Activated naive CD4-positive, alpha-beta T cell treated with anti-CD3 and anti-CD28 coated beads, Interleukin-2, amount 50 U/mL, for 72 hours (primary cell): ENCODE measurements around the gene WDR86. TPM values are rescaled to one million over a fixed set of nuclear protein-coding genes. Genes with fewer than 3 reads are reported as not detected.

Experiments
- ATAC-seq, 2 donors: fragments of 150-1000 bp; cut with Tn5 transposase; 2 replicates each; pipeline ENCODE4 v1.10.0; 2021; ENCODE audit warnings: mild to moderate bottlenecking in 2 of 2, moderate library complexity in 2 of 2
- DNase-seq, 2 donors: peaks; one replicate each; pipeline ENCODE4 v3.0.0; 2021 to 2022; ENCODE audit warnings: low spot score in 2 of 2
- H3K27ac Mint-ChIP-seq, 2 donors: one replicate each; pipeline ENCODE4 v1.8.0; 2022; ENCODE audit warnings: mild to moderate bottlenecking in 2 of 2, mixed read lengths in 2 of 2
- H3K36me3 Mint-ChIP-seq, 2 donors: one replicate each; pipeline ENCODE4 v1.8.0; 2022; ENCODE audit warnings: mixed read lengths in 2 of 2
- H3K9me3 Mint-ChIP-seq, 2 donors: one replicate each; pipeline ENCODE4 v1.8.0; 2022; ENCODE audit warnings: mixed read lengths in 2 of 2
- total RNA-seq, 2 donors: library from RNA; stranded (reverse); gene quantifications; one replicate each; pipeline ENCODE4 v1.2.3, GENCODE V29; 2022

WDR86 gene
- total RNA-seq, 2 donors from 2014 or later: not detected

DNA sequence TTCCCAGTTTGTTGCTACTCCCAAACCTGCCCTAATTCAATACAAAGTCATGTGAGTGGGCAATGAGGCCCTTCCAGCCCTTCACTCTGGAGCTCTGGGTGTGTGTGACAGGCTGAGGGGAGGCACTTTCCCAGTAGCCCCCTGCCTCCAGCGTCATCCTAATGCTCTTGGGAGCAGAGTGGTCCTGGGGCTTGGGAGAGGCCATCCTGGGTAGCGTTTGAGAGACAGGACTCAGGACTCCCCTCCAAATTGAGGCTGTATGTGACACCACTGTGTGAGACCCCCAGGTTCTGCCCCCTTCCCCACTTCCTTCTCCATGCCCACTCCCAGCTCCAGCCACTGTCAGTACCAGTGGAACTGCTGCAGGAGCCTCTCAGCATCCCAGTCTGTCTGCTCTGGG lies 36.6 kb upstream of the WDR86 start:
- H3K9me3 Mint-ChIP-seq: no peaks in the 10 kb centered on the region
- no peak for ATAC-seq
- no peaks in the 10 kb centered on the region for H3K36me3 Mint-ChIP-seq
- DNase-seq: no peak
- H3K27ac Mint-ChIP-seq: no peak overlapping the region

- H3K9me3 Mint-ChIP-seq: no peaks in the 10 kb centered on the region
These were observed 34.8 kb upstream of the WDR86 start for GRCh38 chr7:151444632-151445031.

GRCh38 chr7:151442776-151443496 lies 33.1 kb upstream of the WDR86 start:
- Mint-ChIP-seq H3K36me3 (no peaks in the 10 kb centered on the region), H3K27ac (no peak overlapping the region)
- DNase-seq: no peak

More at GRCh38 chr7:151444632-151445031, 34.8 kb upstream of the WDR86 start:
- no peaks in the 10 kb centered on the region for H3K36me3 Mint-ChIP-seq
- ATAC-seq (peak in 1 of 2 donors; percentile 61), DNase-seq (no peak)
- no peak overlapping the region for H3K27ac Mint-ChIP-seq

GRCh38 chr7:151440799-151441445 lies 31.1 kb upstream of the WDR86 start:
- no peak for DNase-seq
- no peaks in the 10 kb centered on the region for H3K9me3 Mint-ChIP-seq
- peak in 1 of 2 donors; percentile 17 for ATAC-seq
- H3K36me3 Mint-ChIP-seq: no peaks in the 10 kb centered on the region
- H3K27ac Mint-ChIP-seq: peak overlapping the region in 1 of 2 donors; percentile 82

More at GRCh38 chr7:151442776-151443496, 33.1 kb upstream of the WDR86 start:
- no peaks in the 10 kb centered on the region for H3K9me3 Mint-ChIP-seq
- ATAC-seq: no peak

- Mint-ChIP-seq H3K36me3 (no peaks in the 10 kb centered on the region), H3K27ac (peak within 1 kb of the TSS in 1 of 2 donors; percentile 82), H3K9me3 (no peaks in the 10 kb centered on the region)
- DNase-seq (no peak), ATAC-seq (peak; percentile 13 to 36)
These were observed 30.3 kb upstream of the WDR86 start, which contains the start of gene CRYGN for GRCh38 chr7:151439855-151440798. CRYGN (minus strand) TSS chr7:151440141; CDS start chr7:151439917, 224 bp downstream.

DNA sequence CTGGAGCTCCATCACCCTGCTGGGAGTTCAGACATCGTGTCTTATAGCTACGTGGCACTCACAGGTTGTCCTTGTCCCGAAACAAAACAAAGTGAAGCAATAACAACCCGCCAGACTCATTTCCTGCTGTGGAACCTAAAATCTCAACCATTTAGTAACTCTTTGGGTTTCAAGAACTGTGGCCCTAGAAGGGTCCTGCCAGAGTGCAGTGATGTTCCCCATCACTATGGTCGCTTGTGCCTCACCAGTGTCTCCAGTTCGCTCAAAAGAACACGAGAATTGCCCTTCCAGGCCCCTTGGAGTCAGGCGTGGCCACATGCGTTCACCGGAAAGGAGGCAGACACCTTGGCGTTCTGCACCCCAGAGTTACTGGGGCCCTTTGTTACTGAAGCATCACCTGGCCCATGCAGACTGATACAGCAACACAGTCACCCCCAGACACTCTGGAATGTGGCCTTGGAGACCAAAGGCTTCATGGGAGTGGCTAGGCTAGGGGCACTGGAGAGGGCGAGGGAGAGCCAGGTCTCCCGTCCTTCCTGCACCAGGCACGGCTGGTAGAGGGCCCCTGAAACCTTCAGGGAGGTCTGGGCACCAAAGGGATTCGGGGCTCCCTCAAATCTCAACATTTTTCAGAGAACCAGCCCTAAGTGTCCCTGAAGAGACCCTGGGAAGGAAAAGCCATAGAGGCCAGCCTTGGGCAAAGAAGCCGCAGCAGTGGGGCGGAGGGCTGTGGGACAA lies 29.2 kb upstream of the WDR86 start:
- ATAC-seq (no peak), DNase-seq (no peak)
- Mint-ChIP-seq H3K9me3 (no peaks in the 10 kb centered on the region), H3K36me3 (no peaks in the 10 kb centered on the region), H3K27ac (no peak overlapping the region)

- no peak for DNase-seq
- no peaks in the 10 kb centered on the region for H3K36me3 Mint-ChIP-seq
- no peaks in the 10 kb centered on the region for H3K9me3 Mint-ChIP-seq
- no peak overlapping the region for H3K27ac Mint-ChIP-seq
- no peak for ATAC-seq
These were observed 28.2 kb upstream of the WDR86 start for GRCh38 chr7:151437866-151438516.

DNA sequence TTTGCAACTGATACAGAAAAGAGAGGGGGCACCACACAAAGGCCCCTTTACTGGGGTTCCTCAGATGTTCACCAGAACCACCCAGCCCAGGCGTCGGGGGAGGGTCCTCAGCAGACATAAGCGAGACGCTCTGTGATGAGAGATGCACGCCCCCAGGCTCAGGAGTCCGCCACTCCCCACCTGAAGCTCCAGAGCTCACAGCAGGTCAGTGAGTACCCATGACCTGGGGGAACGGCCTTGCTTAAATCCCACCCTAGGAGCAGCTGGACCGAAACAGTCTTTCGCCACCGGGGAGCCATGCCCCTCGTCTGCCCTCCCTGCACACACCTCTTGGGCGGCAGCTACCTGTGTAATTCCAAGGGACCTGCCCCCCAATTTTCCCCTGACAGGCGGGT lies 27.3 kb upstream of the WDR86 start:
- H3K9me3 Mint-ChIP-seq: no peaks in the 10 kb centered on the region
- DNase-seq: no peak
- ATAC-seq: no peak
- H3K36me3 Mint-ChIP-seq: no peaks in the 10 kb centered on the region
- peak overlapping the region; percentile 14 to 22 for H3K27ac Mint-ChIP-seq

GRCh38 chr7:151436446-151437158 lies 26.8 kb upstream of the WDR86 start:
- H3K27ac Mint-ChIP-seq: peak overlapping the region in 1 of 2 donors; percentile 22
- no peak for DNase-seq
- ATAC-seq: no peak
- H3K36me3 Mint-ChIP-seq: no peaks in the 10 kb centered on the region
- H3K9me3 Mint-ChIP-seq: no peaks in the 10 kb centered on the region

DNA sequence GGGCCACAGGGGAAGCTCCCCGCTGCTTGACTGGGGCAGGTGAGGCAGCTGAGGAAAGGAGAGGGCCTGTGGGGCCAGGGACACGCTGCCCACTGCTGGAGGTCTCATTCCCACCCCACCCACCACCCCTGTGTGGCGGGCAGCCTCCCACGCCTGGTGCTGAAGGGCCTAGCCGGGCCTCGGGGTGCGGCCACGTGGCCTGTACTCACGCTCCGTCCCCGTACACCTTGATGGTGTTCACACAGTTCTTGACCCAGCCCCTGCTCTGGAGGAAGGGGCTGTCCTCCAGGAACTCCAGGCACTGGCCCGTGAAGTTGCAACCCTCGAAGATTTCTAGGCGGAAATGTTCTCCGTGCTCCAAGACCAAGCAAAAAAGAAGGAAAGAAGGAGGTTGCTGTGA lies 26.1 kb upstream of the WDR86 start:
- no peaks in the 10 kb centered on the region for H3K9me3 Mint-ChIP-seq
- DNase-seq (no peak), ATAC-seq (no peak)
- no peaks in the 10 kb centered on the region for H3K36me3 Mint-ChIP-seq
- H3K27ac Mint-ChIP-seq: no peak overlapping the region

DNA sequence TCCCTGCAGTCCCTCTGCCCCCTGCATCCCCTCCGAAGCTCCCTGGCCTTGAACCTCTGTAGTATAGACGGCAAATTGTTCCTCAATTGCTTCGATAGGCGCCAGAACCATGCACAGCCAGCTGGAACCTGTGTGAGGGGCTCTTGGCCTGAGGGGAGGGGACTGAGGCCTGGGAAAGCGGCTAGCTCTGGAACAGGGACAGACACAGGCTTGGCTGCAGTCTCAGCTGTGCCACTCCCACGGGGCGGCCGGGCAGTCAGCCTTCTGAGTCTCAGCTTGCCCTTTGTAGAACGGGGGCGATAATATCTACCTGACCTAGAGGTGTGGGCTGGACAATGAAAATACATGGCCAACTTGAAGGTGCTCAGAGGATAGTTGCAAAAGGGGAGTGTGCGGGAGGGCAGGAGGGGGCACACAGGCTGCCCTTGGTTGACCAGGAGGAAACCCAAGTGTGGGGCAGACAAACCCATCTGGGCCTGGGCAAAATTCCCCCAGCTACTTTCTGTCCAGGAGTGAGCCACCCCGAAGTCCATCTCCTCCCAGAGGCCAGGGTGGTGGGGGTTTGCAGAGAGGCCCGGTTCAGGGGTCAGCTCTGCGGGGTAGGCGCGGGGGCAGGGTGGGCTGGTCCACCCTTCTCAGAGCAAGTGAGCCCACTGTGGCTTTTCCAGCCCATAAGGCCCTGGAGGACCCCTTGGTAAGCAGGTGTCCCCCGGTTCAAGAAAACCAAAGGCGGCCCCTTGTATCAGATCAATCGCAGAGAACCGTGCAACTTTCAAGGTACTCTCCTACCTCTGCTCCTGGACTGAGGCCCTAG lies 25.5 kb upstream of the WDR86 start:
- ATAC-seq: no peak
- Mint-ChIP-seq H3K9me3 (no peaks in the 10 kb centered on the region), H3K36me3 (no peaks in the 10 kb centered on the region), H3K27ac (peak overlapping the region in 1 of 2 donors; percentile 66)
- no peak for DNase-seq

DNA sequence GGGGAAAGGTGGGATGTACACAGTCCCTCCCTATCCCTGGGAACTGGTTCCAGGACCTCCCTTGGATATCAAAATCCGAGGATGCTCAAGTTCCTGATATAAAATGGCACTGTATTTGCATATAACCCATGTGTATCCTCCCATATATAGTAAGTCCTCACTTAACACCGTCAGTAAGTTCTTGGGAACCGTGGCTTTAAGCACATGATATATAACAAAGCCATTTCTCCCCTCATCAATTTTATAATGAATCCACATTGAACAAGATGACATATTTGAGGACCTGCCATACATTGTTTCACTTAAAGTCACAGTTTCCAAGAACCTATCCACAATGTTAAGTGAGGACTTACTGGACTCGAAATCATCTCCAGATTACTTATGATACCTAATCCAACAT lies 24.7 kb upstream of the WDR86 start:
- H3K27ac Mint-ChIP-seq: peak overlapping the region in 1 of 2 donors; percentile 66
- no peak for DNase-seq

DNA sequence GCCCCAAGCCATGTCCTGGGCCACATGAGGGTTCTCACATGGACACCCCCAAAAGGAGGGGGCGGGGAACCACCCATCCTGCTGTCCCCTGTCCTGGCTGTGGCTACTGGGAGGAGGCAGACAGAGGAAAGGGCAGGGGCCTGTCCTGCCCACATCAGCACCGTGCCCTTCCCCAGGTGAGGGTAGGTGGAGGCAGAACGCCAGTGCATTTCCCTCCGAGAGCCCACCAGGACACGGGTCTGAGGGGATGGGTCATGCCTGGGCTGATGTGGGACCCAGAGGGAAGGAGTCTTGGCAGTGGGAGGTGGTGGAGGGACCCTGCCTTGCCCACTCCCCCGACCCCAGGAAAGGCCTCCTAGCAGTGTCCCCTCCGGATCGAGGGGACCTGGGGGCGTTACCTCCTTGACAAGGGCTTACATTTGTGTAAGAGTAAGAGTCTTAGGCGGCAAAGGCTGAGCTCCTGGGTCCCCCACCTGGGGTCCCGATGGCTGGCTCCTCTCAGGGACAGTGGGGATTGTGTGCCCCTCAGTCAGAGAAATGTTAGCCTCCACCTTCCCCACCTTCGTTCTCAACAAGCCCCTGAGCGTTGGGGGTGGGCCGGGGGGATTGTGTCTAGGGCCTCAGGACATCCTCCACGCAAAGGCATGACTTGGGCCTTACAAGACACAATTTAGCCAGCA lies 24.0 kb upstream of the WDR86 start:
- no peaks in the 10 kb centered on the region for H3K9me3 Mint-ChIP-seq
- peak overlapping the region in 1 of 2 donors; percentile 90 for H3K27ac Mint-ChIP-seq
- ATAC-seq: no peak
- H3K36me3 Mint-ChIP-seq: no peaks in the 10 kb centered on the region
- DNase-seq: peak in 1 of 2 donors; percentile 51

More for the DNA sequence above, 24.7 kb upstream of the WDR86 start:
- ATAC-seq: no peak
- Mint-ChIP-seq H3K9me3 (no peaks in the 10 kb centered on the region), H3K36me3 (no peaks in the 10 kb centered on the region)
